Head of caudate nucleus (tissue), 42 donors: ENCODE measurements around the gene CBFA2T3.

ENCODE experiments used
- DNase-seq, 42 donors: peaks; one replicate each; pipeline versions ENCODE4 v3.0.0 to v3.0.0-alpha.2; 2020 to 2021; ENCODE audit warnings: mixed read lengths in 7 of 42
- intact Hi-C: fragments of 100-400 bp; cut with DNase I; formaldehyde crosslinking; loops from one replicate; pipeline ENCODE4 v1.15.0; 2022

Gene CBFA2T3

GRCh38 chr16:88863426-88863825 lies 113.6 kb downstream of the CBFA2T3 start:
- intact Hi-C loops, result no loop called here
- no peak for DNase-seq

- DNase-seq, result no peak
- intact Hi-C loops, result no loop called here
Measured at GRCh38 chr16:88862968-88863367, 114.0 kb downstream of the CBFA2T3 start.

- no peak for DNase-seq
Measured at GRCh38 chr16:88861359-88861758, 115.6 kb downstream of the CBFA2T3 start.

GRCh38 chr16:88859381-88860091 lies 117.5 kb downstream of the CBFA2T3 start:
- intact Hi-C loops, result loop anchor here (5.0 kb wide), 1 partner anchor 47 kb away; the partner anchor contains the start of gene APRT
- DNase-seq, result no peak

More at GRCh38 chr16:88861359-88861758, 115.6 kb downstream of the CBFA2T3 start:
- intact Hi-C loops, result no loop called here

- intact Hi-C loops, result loop anchor here (5.0 kb wide), 1 partner anchor 46 kb away; the partner anchor contains the start of gene APRT
Measured at GRCh38 chr16:88857728-88858339, 119.2 kb downstream of the CBFA2T3 start.

GRCh38 chr16:88856828-88857727 lies 119.9 kb downstream of the CBFA2T3 start, which contains the start of the genes GALNS and TRAPPC2L:
GALNS (minus strand) TSS chr16:88856947; CDS start chr16:88856877, 70 bp downstream.
TRAPPC2L (plus strand) TSS chr16:88857127; CDS start chr16:88857151, 24 bp downstream.
- intact Hi-C loops, result loop anchor here (5.0 kb wide), 1 partner anchor 45 kb away; the partner anchor contains the start of gene APRT
- peak; percentile 97 to 100 (median 99) for DNase-seq

More at GRCh38 chr16:88857728-88858339, 119.2 kb downstream of the CBFA2T3 start:
- DNase-seq, result peak; percentile 69 to 92 (median 83)

- intact Hi-C loops, result loop anchor here (5.0 kb wide), 1 partner anchor 44 kb away; the partner anchor contains the start of gene APRT
- peak in 9 of 42 donors; percentile 13 to 42 (median 24) for DNase-seq
Measured at GRCh38 chr16:88856122-88856827, 120.7 kb downstream of the CBFA2T3 start.

- intact Hi-C loops, result loop anchor here (5.0 kb wide), 1 partner anchor 43 kb away; the partner anchor contains the start of gene APRT
- DNase-seq, result peak in 1 of 42 donors; percentile 17
Measured at GRCh38 chr16:88855736-88856121, 121.3 kb downstream of the CBFA2T3 start.

- intact Hi-C loops, result loop anchor here (5.0 kb wide), 1 partner anchor 43 kb away; the partner anchor contains the start of gene APRT
- no peak for DNase-seq
Measured at GRCh38 chr16:88855176-88855575, 121.8 kb downstream of the CBFA2T3 start.

- intact Hi-C loops, result loop anchor here (5.0 kb wide), 1 partner anchor 42 kb away; the partner anchor contains the start of gene APRT
Measured at GRCh38 chr16:88854306-88855111, 122.5 kb downstream of the CBFA2T3 start.

GRCh38 chr16:88853325-88853941 lies 123.6 kb downstream of the CBFA2T3 start:
- peak in 2 of 42 donors; percentile 24 to 32 for DNase-seq
- intact Hi-C loops, result no loop called here

More at GRCh38 chr16:88854306-88855111, 122.5 kb downstream of the CBFA2T3 start:
- DNase-seq, result no peak

GRCh38 chr16:88851616-88852015 lies 125.4 kb downstream of the CBFA2T3 start:
- intact Hi-C loops, result no loop called here
- no peak for DNase-seq

- no peak for DNase-seq
- intact Hi-C loops, result no loop called here
Measured at GRCh38 chr16:88850531-88851199, 126.3 kb downstream of the CBFA2T3 start.

GRCh38 chr16:88848557-88848956 lies 128.4 kb downstream of the CBFA2T3 start:
- intact Hi-C loops, result no loop called here

GRCh38 chr16:88847654-88848053 lies 129.4 kb downstream of the CBFA2T3 start:
- no peak for DNase-seq
- intact Hi-C loops, result no loop called here

More at GRCh38 chr16:88848557-88848956, 128.4 kb downstream of the CBFA2T3 start:
- no peak for DNase-seq

- DNase-seq, result no peak
- intact Hi-C loops, result no loop called here
Measured at GRCh38 chr16:88846088-88846487, 130.9 kb downstream of the CBFA2T3 start.
